ENCODE results near the gene SLC17A4.

SLC17A4 gene

GRCh38 chr6:25769983-25770382 lies 15.4 kb downstream of the SLC17A4 start:
- no peak overlapping the region for H3K4me2 ChIP-seq (ENCODE audit: low read depth, low read length)
- DNase-seq, result no peak
- H3K4me1 ChIP-seq (ENCODE audit: low read length), result no peaks in the 10 kb centered on the region
- no peak overlapping the region for H3K4me3 ChIP-seq (ENCODE audit: low read length)
- no peaks in the 10 kb centered on the region for H3K79me2 ChIP-seq (ENCODE audit: low read length)
- no peak overlapping the region for H3K9ac ChIP-seq (ENCODE audit: low read length)
- H4K20me1 ChIP-seq (ENCODE audit: insufficient read depth, low read length), result no peaks in the 10 kb centered on the region
- H3K36me3 ChIP-seq (replicated peaks; ENCODE audit: insufficient read depth, low read length), result no peaks in the 10 kb centered on the region
- no peak for TF ChIP-seq CTCF (IDR thresholded peaks at IDR 0.05; ENCODE audit: low read length)
- TF ChIP-seq EZH2 (optimal IDR thresholded peaks at IDR 0.05; ENCODE audit: low read depth, low read length), result no peak
- no peak for TF ChIP-seq EZH2phosphoT487 (IDR thresholded peaks at IDR 0.05; ENCODE audit: low read length)
- H3F3A ChIP-seq (ENCODE audit: insufficient read depth, low read length), result no peaks in the 10 kb centered on the region
- H3K9me2 ChIP-seq (replicated peaks; ENCODE audit: insufficient read depth, low read length), result no peaks in the 10 kb centered on the region
- no peak overlapping the region for H3K27ac ChIP-seq (ENCODE audit: low read length)
- no peaks in the 10 kb centered on the region for H3K27me3 ChIP-seq (replicated peaks; ENCODE audit: insufficient read depth, low read length)
- H2AFZ ChIP-seq (ENCODE audit: low read length), result no peak overlapping the region
- no peaks in the 10 kb centered on the region for H3K9me3 ChIP-seq (replicated peaks; ENCODE audit: insufficient read depth, low read length)

DNA sequence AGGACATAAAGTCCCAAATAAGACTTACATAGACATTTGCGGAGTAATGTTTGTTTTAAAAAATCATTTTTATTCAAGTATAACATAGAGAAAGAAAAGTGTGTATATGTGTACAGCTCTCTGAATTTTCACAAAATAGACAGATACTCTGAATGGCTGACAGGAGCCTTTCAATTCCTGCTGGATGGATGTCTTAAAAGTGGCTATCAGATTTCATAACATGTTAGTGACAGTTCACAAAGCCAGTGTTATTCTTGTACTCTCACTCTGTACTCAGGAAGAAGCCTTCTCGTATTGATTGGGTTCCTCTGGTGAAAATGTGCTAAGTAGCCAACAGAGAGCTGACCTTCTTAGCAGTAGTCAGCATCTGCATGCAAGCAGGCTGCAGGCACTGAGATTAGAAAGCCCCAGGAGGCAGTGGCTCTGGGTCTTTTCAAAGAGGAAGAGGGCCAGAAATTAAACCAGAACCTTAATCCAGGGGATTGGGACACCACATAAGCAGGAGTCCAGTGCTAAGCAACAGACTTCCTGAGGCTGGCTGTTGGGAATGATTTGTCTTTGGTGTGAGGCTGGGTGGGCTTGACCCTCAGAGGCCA lies 19.7 kb downstream of the SLC17A4 start:
- H3F3A ChIP-seq (ENCODE audit: insufficient read depth, low read length), result no peaks in the 10 kb centered on the region
- H4K20me1 ChIP-seq (ENCODE audit: insufficient read depth, low read length), result no peaks in the 10 kb centered on the region
- no peaks in the 10 kb centered on the region for H3K27me3 ChIP-seq (replicated peaks; ENCODE audit: insufficient read depth, low read length)
- H3K79me2 ChIP-seq (ENCODE audit: low read length), result no peaks in the 10 kb centered on the region
- no peak overlapping the region for H3K4me2 ChIP-seq (ENCODE audit: low read depth, low read length)
- H3K9me2 ChIP-seq (replicated peaks; ENCODE audit: insufficient read depth, low read length), result no peaks in the 10 kb centered on the region
- H3K36me3 ChIP-seq (replicated peaks; ENCODE audit: insufficient read depth, low read length), result no peaks in the 10 kb centered on the region
- TF ChIP-seq EZH2 (optimal IDR thresholded peaks at IDR 0.05; ENCODE audit: low read depth, low read length) (no peak), EZH2phosphoT487 (IDR thresholded peaks at IDR 0.05; ENCODE audit: low read length) (no peak), CTCF (IDR thresholded peaks at IDR 0.05; ENCODE audit: low read length) (no peak)
- no peaks in the 10 kb centered on the region for H3K9me3 ChIP-seq (replicated peaks; ENCODE audit: insufficient read depth, low read length)
- H3K27ac ChIP-seq (ENCODE audit: low read length), result no peak overlapping the region
- no peak overlapping the region for H3K9ac ChIP-seq (ENCODE audit: low read length)
- no peak for DNase-seq
- H3K4me3 ChIP-seq (ENCODE audit: low read length), result no peak overlapping the region
- H2AFZ ChIP-seq (ENCODE audit: low read length), result no peak overlapping the region
- no peaks in the 10 kb centered on the region for H3K4me1 ChIP-seq (ENCODE audit: low read length)

DNA sequence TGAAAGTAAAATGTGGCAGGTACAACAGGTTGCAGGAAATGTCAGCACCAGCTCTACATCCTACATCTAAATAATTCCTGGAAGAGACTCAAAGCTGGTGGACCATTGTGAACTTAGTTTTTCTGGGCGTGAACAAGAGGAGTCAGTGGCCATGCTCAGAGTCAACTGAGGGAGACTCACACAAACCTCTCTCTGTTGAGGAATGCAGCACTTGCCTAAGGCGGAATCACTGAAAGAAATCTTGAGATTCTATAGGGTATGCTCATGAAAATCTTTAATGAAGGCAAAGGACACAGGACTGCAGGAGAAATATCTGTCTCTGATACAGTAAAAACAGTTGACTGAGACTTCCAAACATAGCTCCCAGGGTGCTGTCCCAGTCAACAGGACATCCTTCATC lies 22.5 kb downstream of the SLC17A4 start:
- no peak for DNase-seq
- Histone ChIP-seq H3K36me3 (replicated peaks; ENCODE audit: insufficient read depth, low read length) (no peaks in the 10 kb centered on the region), H3K4me1 (ENCODE audit: low read length) (no peaks in the 10 kb centered on the region), H3K9me2 (replicated peaks; ENCODE audit: insufficient read depth, low read length) (no peaks in the 10 kb centered on the region), H3K79me2 (ENCODE audit: low read length) (no peaks in the 10 kb centered on the region), H3K27ac (ENCODE audit: low read length) (no peak overlapping the region), H3K4me2 (ENCODE audit: low read depth, low read length) (no peak overlapping the region), H3K27me3 (replicated peaks; ENCODE audit: insufficient read depth, low read length) (no peaks in the 10 kb centered on the region), H4K20me1 (ENCODE audit: insufficient read depth, low read length) (no peaks in the 10 kb centered on the region), H2AFZ (ENCODE audit: low read length) (no peak overlapping the region), H3F3A (ENCODE audit: insufficient read depth, low read length) (no peaks in the 10 kb centered on the region), H3K4me3 (ENCODE audit: low read length) (no peak overlapping the region), H3K9ac (ENCODE audit: low read length) (no peak overlapping the region), H3K9me3 (replicated peaks; ENCODE audit: insufficient read depth, low read length) (no peaks in the 10 kb centered on the region)
- no peak for TF ChIP-seq EZH2phosphoT487 (IDR thresholded peaks at IDR 0.05; ENCODE audit: low read length)
- TF ChIP-seq EZH2 (optimal IDR thresholded peaks at IDR 0.05; ENCODE audit: low read depth, low read length), result no peak
- TF ChIP-seq CTCF (IDR thresholded peaks at IDR 0.05; ENCODE audit: low read length), result no peak

Measured in MM.1S (cell line).